GM12873 (cell line): ENCODE results near the gene TMPRSS6.

Source experiments
- CTCF ChIP-seq: IDR thresholded peaks from 2 replicates; pipeline ENCODE4 v1.5.1; 2012; ENCODE audit warnings: low read depth, mild to moderate bottlenecking, moderate library complexity, low read length, control low read depth; ENCODE audit not compliant: insufficient read depth; ENCODE audit errors: missing control alignments

Gene TMPRSS6

DNA sequence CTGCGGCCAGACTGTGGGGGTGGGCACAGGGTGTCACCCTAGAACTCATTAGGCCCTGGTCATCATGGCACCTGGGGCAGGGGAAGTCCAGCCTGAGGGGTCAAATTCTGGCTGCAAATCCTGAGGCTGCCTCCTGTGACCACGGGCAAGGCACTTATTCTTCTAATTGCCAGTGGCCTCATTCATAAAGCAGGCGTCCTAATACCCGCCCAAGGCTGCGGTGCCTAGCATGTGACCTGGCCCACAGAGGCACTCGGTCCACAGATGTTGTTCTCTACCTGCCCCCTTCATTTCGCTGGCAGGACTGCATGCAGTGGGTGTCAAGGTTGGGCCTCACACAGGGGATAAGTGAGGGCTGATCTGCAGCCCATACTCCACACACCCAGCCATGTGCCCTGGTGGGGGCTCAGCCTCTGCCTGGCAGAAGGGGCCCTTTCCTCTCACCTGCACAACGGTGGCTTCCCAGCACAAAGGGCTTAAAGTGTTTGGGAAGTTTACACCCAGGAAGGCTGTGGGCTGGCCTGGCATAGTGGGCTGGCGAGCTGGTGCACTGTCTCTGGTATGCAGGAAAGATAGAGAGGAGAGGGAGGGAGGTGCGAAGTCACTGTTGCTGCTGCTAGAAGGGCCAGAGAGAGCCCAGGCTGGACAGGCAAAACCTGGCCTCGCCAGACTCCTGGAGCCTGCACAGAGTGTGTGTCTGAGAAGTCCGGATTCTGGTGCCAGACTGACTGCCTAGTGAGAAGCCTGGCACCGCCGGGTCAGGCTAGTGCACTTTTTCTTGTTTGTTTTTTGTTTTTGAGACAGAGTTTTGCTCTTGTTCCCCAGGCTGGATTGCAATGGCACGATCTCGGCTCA lies 86.8 kb downstream of the TMPRSS6 start:
- TF ChIP-seq CTCF = no peak

DNA sequence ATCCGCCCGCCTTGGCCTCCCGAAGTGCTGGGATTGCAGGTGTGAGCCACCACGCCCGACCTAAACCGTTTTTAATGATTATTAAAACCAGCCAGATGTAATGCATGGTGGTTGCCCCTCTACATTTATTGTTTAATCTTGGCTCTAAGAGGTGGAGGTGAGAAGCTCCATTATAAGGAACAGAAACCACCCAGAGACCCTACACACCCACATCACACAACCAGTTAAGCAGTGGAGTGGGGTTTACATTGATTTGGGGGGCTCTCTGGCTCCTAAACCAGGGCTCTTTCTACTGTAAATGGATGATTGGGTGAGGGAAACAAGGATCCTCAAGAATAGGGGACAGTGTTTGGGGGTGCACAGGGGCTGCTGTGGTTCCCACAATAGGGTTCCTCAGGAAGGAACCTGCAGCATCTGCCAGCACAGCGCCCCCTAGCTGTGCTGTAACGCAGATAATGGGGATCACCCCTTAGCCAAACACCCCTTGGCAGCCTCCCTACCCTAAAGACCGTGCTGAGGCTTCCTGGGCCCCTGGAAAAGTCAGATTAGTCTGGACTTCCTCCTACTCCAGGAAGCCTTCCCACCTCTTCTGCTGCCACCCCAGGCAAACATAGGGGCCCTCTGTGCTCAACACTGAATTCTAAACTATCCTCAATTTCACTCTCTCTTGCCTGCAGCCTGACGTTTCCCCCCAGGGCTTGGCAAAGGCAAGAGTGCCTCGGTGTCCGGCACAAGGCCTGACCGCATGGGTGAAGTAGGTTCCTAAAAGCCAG lies 87.6 kb downstream of the TMPRSS6 start:
- TF ChIP-seq CTCF = peak; percentile 97

GRCh38 chr22:37021041-37021440 lies 88.5 kb downstream of the TMPRSS6 start:
- TF ChIP-seq CTCF = no peak

GRCh38 chr22:37020192-37020479 lies 89.4 kb downstream of the TMPRSS6 start:
- no peak for TF ChIP-seq CTCF

- TF ChIP-seq CTCF = peak; percentile 16
These were observed 90.0 kb downstream of the TMPRSS6 start, which contains the start of the genes MPST and TST for GRCh38 chr22:37019309-37020191. TSS of gene MPST (plus strand) at chr22:37019742. CDS start at chr22:37019837, 95 bp downstream. TSS of gene TST (minus strand) at chr22:37019447. CDS start at chr22:37018732, 715 bp downstream.

DNA sequence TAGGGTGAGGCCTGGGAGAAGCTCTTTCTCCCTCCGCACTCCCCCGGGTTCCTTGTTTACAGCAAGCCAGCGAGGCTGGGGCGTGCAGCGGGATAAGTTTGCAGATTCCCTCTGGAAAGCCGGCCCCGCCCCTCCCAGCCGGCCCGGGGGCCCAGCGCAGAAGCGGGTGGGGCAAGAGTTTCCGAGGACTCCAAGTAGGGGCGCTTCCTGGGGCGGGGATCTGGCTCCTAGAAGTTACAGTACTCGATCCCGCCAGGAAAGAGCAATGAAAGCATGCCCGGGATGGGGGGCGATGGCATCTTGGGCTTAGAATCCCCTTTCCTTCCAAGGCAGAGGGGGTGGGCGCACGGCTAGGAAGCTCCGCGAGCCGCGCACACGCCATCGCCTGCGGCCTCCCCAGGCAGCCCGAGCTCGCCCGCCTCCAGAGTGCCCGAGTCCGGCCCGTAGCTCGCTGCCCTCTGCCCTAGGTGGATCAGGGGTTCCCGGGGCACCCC lies 90.7 kb downstream of the TMPRSS6 start:
- no peak for TF ChIP-seq CTCF
